ENCODE data around the gene PAGE5. TPM values are rescaled to one million over a fixed set of nuclear protein-coding genes. Genes with fewer than 3 reads are reported as not detected.
A peak's percentile ranks its signal among the peaks of the same experiment; 100 is the strongest.

PAGE5 gene
- total RNA-seq, 1 experiment from 2014 or later, result not detected

DNA sequence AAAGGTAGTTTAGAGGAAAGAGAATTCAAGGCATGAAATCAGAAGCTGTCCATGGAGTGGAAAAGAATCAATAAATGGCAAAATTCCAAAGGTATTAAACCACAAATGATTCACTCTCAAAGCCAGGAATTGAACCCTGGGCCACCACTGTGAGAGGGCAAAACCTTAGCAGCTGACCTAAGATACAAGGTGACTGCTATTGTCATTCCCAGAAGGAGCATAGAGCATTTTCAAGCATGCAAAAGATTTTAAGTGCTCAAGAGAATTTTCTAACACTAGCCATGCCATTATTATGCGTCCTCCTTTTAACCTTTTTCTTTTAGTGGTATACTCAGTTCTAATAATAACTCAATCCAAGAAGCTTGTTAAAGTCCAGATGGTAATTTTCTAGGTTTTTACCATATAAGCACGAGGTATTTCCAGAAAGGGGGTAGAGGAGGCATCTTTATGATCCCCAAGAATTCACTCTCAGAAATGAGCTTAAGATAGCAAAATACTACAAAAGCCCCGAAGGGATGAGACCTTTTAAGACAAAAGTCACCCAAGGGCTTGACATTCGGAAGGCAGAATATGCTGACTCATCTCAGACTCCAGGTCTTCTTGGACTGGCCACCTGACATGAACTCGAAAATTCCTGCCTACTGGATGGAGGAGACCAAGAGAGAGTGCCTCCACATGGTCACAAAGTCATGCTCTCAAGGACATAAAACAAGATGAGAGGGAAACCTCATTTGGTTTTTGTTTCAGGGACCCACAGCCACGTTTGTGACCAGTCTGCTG lies 13.8 kb upstream of the PAGE5 start:
- no TSS peak for BruUV-seq (replicated peaks)
- Histone ChIP-seq H3K9me3 (ENCODE audit: control insufficient read depth, insufficient read depth, low read depth, low read length) (no peaks in the 10 kb centered on the region), H3K4me3 (ENCODE audit: low read depth in 2 of 2, low read length in 2 of 2) (no peak overlapping the region), H3K27ac (ENCODE audit: low read length) (no peak overlapping the region), H3K27me3 (ENCODE audit: control insufficient read depth, insufficient read depth, low read length) (no peaks in the 10 kb centered on the region), H3K36me3 (ENCODE audit: control insufficient read depth, insufficient read depth, low read length) (no peaks in the 10 kb centered on the region), H3K4me1 (ENCODE audit: control insufficient read depth, insufficient read depth, low read length) (no peaks in the 10 kb centered on the region)
- no peak for DNase-seq (ENCODE audit: low read depth, low spot score)
- in situ Hi-C loops (cut with HindIII; ENCODE audit: low pct_unique_long_range_greater_than_20kb, low sequenced_read_pairs), result no loop called here
- intact Hi-C loops (cut with micrococcal nuclease; ENCODE audit: unreplicated experiment), result no loop called here
- POLR2A ChIA-PET, result no interaction called here
- TF ChIP-seq, protein P1, sequence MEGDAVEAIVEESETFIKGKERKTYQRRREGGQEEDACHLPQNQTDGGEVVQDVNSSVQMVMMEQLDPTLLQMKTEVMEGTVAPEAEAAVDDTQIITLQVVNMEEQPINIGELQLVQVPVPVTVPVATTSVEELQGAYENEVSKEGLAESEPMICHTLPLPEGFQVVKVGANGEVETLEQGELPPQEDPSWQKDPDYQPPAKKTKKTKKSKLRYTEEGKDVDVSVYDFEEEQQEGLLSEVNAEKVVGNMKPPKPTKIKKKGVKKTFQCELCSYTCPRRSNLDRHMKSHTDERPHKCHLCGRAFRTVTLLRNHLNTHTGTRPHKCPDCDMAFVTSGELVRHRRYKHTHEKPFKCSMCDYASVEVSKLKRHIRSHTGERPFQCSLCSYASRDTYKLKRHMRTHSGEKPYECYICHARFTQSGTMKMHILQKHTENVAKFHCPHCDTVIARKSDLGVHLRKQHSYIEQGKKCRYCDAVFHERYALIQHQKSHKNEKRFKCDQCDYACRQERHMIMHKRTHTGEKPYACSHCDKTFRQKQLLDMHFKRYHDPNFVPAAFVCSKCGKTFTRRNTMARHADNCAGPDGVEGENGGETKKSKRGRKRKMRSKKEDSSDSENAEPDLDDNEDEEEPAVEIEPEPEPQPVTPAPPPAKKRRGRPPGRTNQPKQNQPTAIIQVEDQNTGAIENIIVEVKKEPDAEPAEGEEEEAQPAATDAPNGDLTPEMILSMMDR (IDR thresholded peaks at IDR 0.05), result no peak
- TF ChIP-seq, protein P2, sequence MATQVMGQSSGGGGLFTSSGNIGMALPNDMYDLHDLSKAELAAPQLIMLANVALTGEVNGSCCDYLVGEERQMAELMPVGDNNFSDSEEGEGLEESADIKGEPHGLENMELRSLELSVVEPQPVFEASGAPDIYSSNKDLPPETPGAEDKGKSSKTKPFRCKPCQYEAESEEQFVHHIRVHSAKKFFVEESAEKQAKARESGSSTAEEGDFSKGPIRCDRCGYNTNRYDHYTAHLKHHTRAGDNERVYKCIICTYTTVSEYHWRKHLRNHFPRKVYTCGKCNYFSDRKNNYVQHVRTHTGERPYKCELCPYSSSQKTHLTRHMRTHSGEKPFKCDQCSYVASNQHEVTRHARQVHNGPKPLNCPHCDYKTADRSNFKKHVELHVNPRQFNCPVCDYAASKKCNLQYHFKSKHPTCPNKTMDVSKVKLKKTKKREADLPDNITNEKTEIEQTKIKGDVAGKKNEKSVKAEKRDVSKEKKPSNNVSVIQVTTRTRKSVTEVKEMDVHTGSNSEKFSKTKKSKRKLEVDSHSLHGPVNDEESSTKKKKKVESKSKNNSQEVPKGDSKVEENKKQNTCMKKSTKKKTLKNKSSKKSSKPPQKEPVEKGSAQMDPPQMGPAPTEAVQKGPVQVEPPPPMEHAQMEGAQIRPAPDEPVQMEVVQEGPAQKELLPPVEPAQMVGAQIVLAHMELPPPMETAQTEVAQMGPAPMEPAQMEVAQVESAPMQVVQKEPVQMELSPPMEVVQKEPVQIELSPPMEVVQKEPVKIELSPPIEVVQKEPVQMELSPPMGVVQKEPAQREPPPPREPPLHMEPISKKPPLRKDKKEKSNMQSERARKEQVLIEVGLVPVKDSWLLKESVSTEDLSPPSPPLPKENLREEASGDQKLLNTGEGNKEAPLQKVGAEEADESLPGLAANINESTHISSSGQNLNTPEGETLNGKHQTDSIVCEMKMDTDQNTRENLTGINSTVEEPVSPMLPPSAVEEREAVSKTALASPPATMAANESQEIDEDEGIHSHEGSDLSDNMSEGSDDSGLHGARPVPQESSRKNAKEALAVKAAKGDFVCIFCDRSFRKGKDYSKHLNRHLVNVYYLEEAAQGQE (IDR thresholded peaks at IDR 0.05; ENCODE audit: insufficient read depth in 1 of 2, low read depth in 2 of 2, low read length in 1 of 2), result no peak
- TF ChIP-seq TCF7L2 (IDR thresholded peaks at IDR 0.05; ENCODE audit: low read depth, low read length), result no peak
- TF ChIP-seq SIN3A (IDR thresholded peaks at IDR 0.05; ENCODE audit: borderline replicate concordance, insufficient read depth, low read depth, low read length), result no peak
- TF ChIP-seq POLR2AphosphoS5 (IDR thresholded peaks at IDR 0.05; ENCODE audit: low read depth, low read length), result no peak
- CTCF ChIA-PET, result no interaction called here
- ATAC-seq, result no peak

DNA sequence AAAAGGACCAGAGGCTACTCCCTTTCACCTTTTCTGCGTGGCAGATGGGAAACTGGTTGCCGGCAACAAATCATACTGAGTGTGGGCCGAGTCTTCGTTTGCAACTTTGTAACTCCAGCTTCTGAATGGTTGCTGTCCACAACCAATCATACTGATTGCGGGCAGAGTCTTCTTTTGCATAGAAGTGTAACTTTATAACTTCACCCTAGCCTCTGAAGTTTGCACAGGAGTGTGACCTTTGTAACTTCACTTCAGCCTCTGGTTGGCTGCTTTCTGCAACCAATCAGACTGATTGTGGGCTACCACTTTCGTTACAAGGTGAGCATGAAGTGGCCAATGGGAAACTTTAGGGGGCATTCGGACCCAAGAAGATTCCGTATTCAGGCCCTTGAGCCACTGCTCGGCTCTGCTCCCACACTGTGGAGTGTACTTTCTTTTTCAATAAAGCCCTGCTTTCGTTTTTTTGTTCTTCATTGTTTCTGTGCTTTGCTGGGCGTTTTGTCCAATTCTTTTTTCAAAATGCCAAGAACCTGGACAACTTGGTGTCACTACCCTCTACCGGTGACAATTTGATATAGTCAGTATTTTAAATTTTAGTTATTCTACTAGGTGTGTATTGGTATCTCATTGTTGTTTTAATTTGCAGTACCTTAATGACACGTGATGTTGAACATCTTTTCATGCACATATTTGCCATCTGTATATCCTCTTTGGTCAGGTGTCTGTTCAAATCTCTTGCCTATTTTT lies 9.0 kb upstream of the PAGE5 start:
- no peak for DNase-seq (ENCODE audit: low read depth, low spot score)
- H3K27me3 ChIP-seq (ENCODE audit: control insufficient read depth, insufficient read depth, low read length), result no peaks in the 10 kb centered on the region

More for the DNA sequence above, 9.0 kb upstream of the PAGE5 start:
- POLR2A ChIA-PET, result no interaction called here
- Histone ChIP-seq H3K36me3 (ENCODE audit: control insufficient read depth, insufficient read depth, low read length) (no peaks in the 10 kb centered on the region), H3K27ac (ENCODE audit: low read length) (no peak overlapping the region), H3K9me3 (ENCODE audit: control insufficient read depth, insufficient read depth, low read depth, low read length) (no peaks in the 10 kb centered on the region), H3K4me3 (ENCODE audit: low read depth in 2 of 2, low read length in 2 of 2) (peak overlapping the region; percentile 7 to 38; a peak in 2 of 4 replicates), H3K4me1 (ENCODE audit: control insufficient read depth, insufficient read depth, low read length) (no peaks in the 10 kb centered on the region)
- CTCF ChIA-PET, result no interaction called here
- TF ChIP-seq, protein P1 (IDR thresholded peaks at IDR 0.05), result peak; percentile 38; the same call in 1 of the 2 replicates
- no peak for TF ChIP-seq SIN3A (IDR thresholded peaks at IDR 0.05; ENCODE audit: borderline replicate concordance, insufficient read depth, low read depth, low read length)
- TF ChIP-seq POLR2AphosphoS5 (IDR thresholded peaks at IDR 0.05; ENCODE audit: low read depth, low read length), result no peak
- TF ChIP-seq, protein P2 (IDR thresholded peaks at IDR 0.05; ENCODE audit: insufficient read depth in 1 of 2, low read depth in 2 of 2, low read length in 1 of 2), result no peak
- no peak for TF ChIP-seq TCF7L2 (IDR thresholded peaks at IDR 0.05; ENCODE audit: low read depth, low read length)
- intact Hi-C loops (cut with micrococcal nuclease; ENCODE audit: unreplicated experiment), result no loop called here
- no TSS peak for BruUV-seq (replicated peaks)
- ATAC-seq, result no peak
- in situ Hi-C loops (cut with HindIII; ENCODE audit: low pct_unique_long_range_greater_than_20kb, low sequenced_read_pairs), result no loop called here

Measured in Panc1 (cell line).